ENCODE results near the gene PHLPP2. TPM values are rescaled to one million over a fixed set of nuclear protein-coding genes. Genes with fewer than 3 reads are reported as not detected.

The PHLPP2 gene
- total RNA-seq, 1 experiment from 2014 or later = 14.8 TPM

- Histone ChIP-seq H3K9me2 (replicated peaks; ENCODE audit: insufficient read depth, low read length) (no peaks in the 10 kb centered on the region), H3K9ac (ENCODE audit: low read length) (no peak overlapping the region), H2AFZ (ENCODE audit: low read length) (no peak overlapping the region), H3K27me3 (ENCODE audit: low read length) (no peaks in the 10 kb centered on the region), H4K20me1 (ENCODE audit: insufficient read depth, low read depth, low read length) (no peaks in the 10 kb centered on the region), H3K4me3 (ENCODE audit: low read length) (no peak overlapping the region), H3K27ac (ENCODE audit: low read length) (no peak overlapping the region), H3K9me3 (ENCODE audit: low read length) (no peaks in the 10 kb centered on the region), H3K79me2 (ENCODE audit: low read length) (peaks cover 4% of the 10 kb centered on the region; the same call in 1 of the 2 replicates), H3K4me1 (ENCODE audit: low read length) (peaks cover 27% of the 10 kb centered on the region), H3K4me2 (ENCODE audit: low read depth, low read length, poor library complexity, severe bottlenecking) (no peak overlapping the region), H3K36me3 (ENCODE audit: insufficient read depth, low read length) (peaks cover 32% of the 10 kb centered on the region)
- DNase-seq = peak; percentile 53
Observed at GRCh38 chr16:71727551-71728324, 3.2 kb upstream of the PHLPP2 start.

GRCh38 chr16:71726476-71727315 is 2.2 kb upstream of the PHLPP2 start:
- Histone ChIP-seq H3K9ac (ENCODE audit: low read length) (no peak overlapping the region), H3K9me2 (replicated peaks; ENCODE audit: insufficient read depth, low read length) (no peaks in the 10 kb centered on the region), H3K36me3 (ENCODE audit: insufficient read depth, low read length) (peaks cover 22% of the 10 kb centered on the region), H3K9me3 (ENCODE audit: low read length) (no peaks in the 10 kb centered on the region), H3K4me3 (ENCODE audit: low read length) (no peak overlapping the region), H3K79me2 (ENCODE audit: low read length) (peaks cover 14% of the 10 kb centered on the region), H3K4me2 (ENCODE audit: low read depth, low read length, poor library complexity, severe bottlenecking) (no peak overlapping the region), H3K27ac (ENCODE audit: low read length) (no peak overlapping the region), H3K4me1 (ENCODE audit: low read length) (peaks cover 35% of the 10 kb centered on the region), H2AFZ (ENCODE audit: low read length) (no peak overlapping the region), H4K20me1 (ENCODE audit: insufficient read depth, low read depth, low read length) (no peaks in the 10 kb centered on the region), H3K27me3 (ENCODE audit: low read length) (no peaks in the 10 kb centered on the region)
- DNase-seq = no peak

GRCh38 chr16:71723537-71724319 is 773 bp downstream of the PHLPP2 start:
- H3K4me3 ChIP-seq (ENCODE audit: low read length) = peak overlapping the region; percentile 98
- peak; percentile 89 for DNase-seq
- H3K4me2 ChIP-seq (ENCODE audit: low read depth, low read length, poor library complexity, severe bottlenecking) = peak overlapping the region; percentile 88
- peaks cover 41% of the 10 kb centered on the region for H3K79me2 ChIP-seq (ENCODE audit: low read length)
- no peak overlapping the region for H3K27ac ChIP-seq (ENCODE audit: low read length)
- H3K9me2 ChIP-seq (replicated peaks; ENCODE audit: insufficient read depth, low read length) = no peaks in the 10 kb centered on the region
- H3K9me3 ChIP-seq (ENCODE audit: low read length) = no peaks in the 10 kb centered on the region
- H4K20me1 ChIP-seq (ENCODE audit: insufficient read depth, low read depth, low read length) = no peaks in the 10 kb centered on the region
- H3K9ac ChIP-seq (ENCODE audit: low read length) = peak overlapping the region; percentile 88
- no peaks in the 10 kb centered on the region for H3K27me3 ChIP-seq (ENCODE audit: low read length)
- peaks cover 39% of the 10 kb centered on the region for H3K4me1 ChIP-seq (ENCODE audit: low read length)
- H3K36me3 ChIP-seq (ENCODE audit: insufficient read depth, low read length) = peaks cover 2% of the 10 kb centered on the region; the same call in 1 of the 2 replicates
- H2AFZ ChIP-seq (ENCODE audit: low read length) = peak overlapping the region; percentile 87

- Histone ChIP-seq H3K4me2 (ENCODE audit: low read depth, low read length, poor library complexity, severe bottlenecking) (peak overlapping the region; percentile 83), H3K27ac (ENCODE audit: low read length) (no peak overlapping the region), H3K27me3 (ENCODE audit: low read length) (no peaks in the 10 kb centered on the region), H3K79me2 (ENCODE audit: low read length) (peaks cover 49% of the 10 kb centered on the region), H3K4me3 (ENCODE audit: low read length) (peak overlapping the region; percentile 98), H4K20me1 (ENCODE audit: insufficient read depth, low read depth, low read length) (no peaks in the 10 kb centered on the region), H3K9ac (ENCODE audit: low read length) (peak overlapping the region; percentile 88), H3K9me3 (ENCODE audit: low read length) (no peaks in the 10 kb centered on the region), H3K4me1 (ENCODE audit: low read length) (peaks cover 34% of the 10 kb centered on the region), H3K9me2 (replicated peaks; ENCODE audit: insufficient read depth, low read length) (no peaks in the 10 kb centered on the region), H3K36me3 (ENCODE audit: insufficient read depth, low read length) (no peaks in the 10 kb centered on the region), H2AFZ (ENCODE audit: low read length) (peak overlapping the region; percentile 85; the same call in 1 of the 2 replicates)
- DNase-seq = peak; percentile 83
Observed at GRCh38 chr16:71722801-71723536, 1.5 kb downstream of the PHLPP2 start.

- peaks cover 67% of the 10 kb centered on the region for H3K79me2 ChIP-seq (ENCODE audit: low read length)
- H3K4me3 ChIP-seq (ENCODE audit: low read length) = 0 out of 2 replicates have a peak overlapping the region, but pooled peaks have one; percentile 98
- DNase-seq = no peak
- no peak overlapping the region for H2AFZ ChIP-seq (ENCODE audit: low read length)
- no peaks in the 10 kb centered on the region for H3K9me3 ChIP-seq (ENCODE audit: low read length)
- H3K36me3 ChIP-seq (ENCODE audit: insufficient read depth, low read length) = no peaks in the 10 kb centered on the region
- no peak overlapping the region for H3K27ac ChIP-seq (ENCODE audit: low read length)
- peak overlapping the region; percentile 83 for H3K4me2 ChIP-seq (ENCODE audit: low read depth, low read length, poor library complexity, severe bottlenecking)
- no peaks in the 10 kb centered on the region for H3K9me2 ChIP-seq (replicated peaks; ENCODE audit: insufficient read depth, low read length)
- peaks cover 34% of the 10 kb centered on the region for H3K4me1 ChIP-seq (ENCODE audit: low read length)
- no peaks in the 10 kb centered on the region for H3K27me3 ChIP-seq (ENCODE audit: low read length)
- no peak overlapping the region; the same call in 1 of the 2 replicates for H3K9ac ChIP-seq (ENCODE audit: low read length)
- no peaks in the 10 kb centered on the region for H4K20me1 ChIP-seq (ENCODE audit: insufficient read depth, low read depth, low read length)
Observed at GRCh38 chr16:71721066-71721740, 3.3 kb downstream of the PHLPP2 start.

GRCh38 chr16:71712501-71712900 is 12.0 kb downstream of the PHLPP2 start:
- H4K20me1 ChIP-seq (ENCODE audit: insufficient read depth, low read depth, low read length) = no peaks in the 10 kb centered on the region
- no peaks in the 10 kb centered on the region for H3K9me3 ChIP-seq (ENCODE audit: low read length)
- peaks cover 6% of the 10 kb centered on the region; the same call in 1 of the 2 replicates for H3K36me3 ChIP-seq (ENCODE audit: insufficient read depth, low read length)
- H3K4me2 ChIP-seq (ENCODE audit: low read depth, low read length, poor library complexity, severe bottlenecking) = peak overlapping the region; percentile 69
- H3K9me2 ChIP-seq (replicated peaks; ENCODE audit: insufficient read depth, low read length) = no peaks in the 10 kb centered on the region
- no peak for DNase-seq
- 0 out of 2 replicates have a peak overlapping the region, but pooled peaks have one; percentile 5 for H3K27ac ChIP-seq (ENCODE audit: low read length)
- H2AFZ ChIP-seq (ENCODE audit: low read length) = no peak overlapping the region
- H3K4me3 ChIP-seq (ENCODE audit: low read length) = no peak overlapping the region
- peaks cover 98% of the 10 kb centered on the region for H3K79me2 ChIP-seq (ENCODE audit: low read length)
- peaks cover 72% of the 10 kb centered on the region for H3K4me1 ChIP-seq (ENCODE audit: low read length)
- H3K9ac ChIP-seq (ENCODE audit: low read length) = no peak overlapping the region
- no peaks in the 10 kb centered on the region for H3K27me3 ChIP-seq (ENCODE audit: low read length)

GRCh38 chr16:71711789-71712188 is 12.7 kb downstream of the PHLPP2 start:
- peak overlapping the region; percentile 44 for H3K9ac ChIP-seq (ENCODE audit: low read length)
- peak overlapping the region; percentile 20; the same call in 1 of the 2 replicates for H2AFZ ChIP-seq (ENCODE audit: low read length)
- no peaks in the 10 kb centered on the region for H4K20me1 ChIP-seq (ENCODE audit: insufficient read depth, low read depth, low read length)
- no peaks in the 10 kb centered on the region for H3K9me2 ChIP-seq (replicated peaks; ENCODE audit: insufficient read depth, low read length)
- H3K4me1 ChIP-seq (ENCODE audit: low read length) = peaks cover 72% of the 10 kb centered on the region
- H3K4me3 ChIP-seq (ENCODE audit: low read length) = peak overlapping the region; percentile 50
- no peak for DNase-seq
- H3K4me2 ChIP-seq (ENCODE audit: low read depth, low read length, poor library complexity, severe bottlenecking) = peak overlapping the region; percentile 69
- no peaks in the 10 kb centered on the region for H3K27me3 ChIP-seq (ENCODE audit: low read length)
- H3K36me3 ChIP-seq (ENCODE audit: insufficient read depth, low read length) = peaks cover 6% of the 10 kb centered on the region; the same call in 1 of the 2 replicates
- no peaks in the 10 kb centered on the region for H3K9me3 ChIP-seq (ENCODE audit: low read length)
- peak overlapping the region; percentile 44 for H3K27ac ChIP-seq (ENCODE audit: low read length)
- peaks cover 96% of the 10 kb centered on the region for H3K79me2 ChIP-seq (ENCODE audit: low read length)
